ENCODE data around the gene SLC34A1. TPM values are rescaled to one million over a fixed set of nuclear protein-coding genes. Genes with fewer than 3 reads are reported as not detected.

SLC34A1 gene
- total RNA-seq, 4 donors from 2014 or later = not detected

- intact Hi-C loops (cut with DNase I; ENCODE audit: low total_unique reads) = no loop called here
- Histone ChIP-seq H3K4me3 (no peak overlapping the region), H3K27me3 (no peaks in the 10 kb centered on the region), H3K4me1 (peaks cover 0 to 8% of the 10 kb centered on the region in 2 donors), H3K36me3 (no peaks in the 10 kb centered on the region), H3K9me3 (no peaks in the 10 kb centered on the region), H3K27ac (no peak overlapping the region)
- DNase-seq = no peak
- TF ChIP-seq POLR2A (IDR thresholded peaks at IDR 0.05) = no peak
- no peak for TF ChIP-seq CTCF (IDR thresholded peaks at IDR 0.05)
Observed at GRCh38 chr5:177423671-177424070, 39.4 kb downstream of the SLC34A1 start.

DNA sequence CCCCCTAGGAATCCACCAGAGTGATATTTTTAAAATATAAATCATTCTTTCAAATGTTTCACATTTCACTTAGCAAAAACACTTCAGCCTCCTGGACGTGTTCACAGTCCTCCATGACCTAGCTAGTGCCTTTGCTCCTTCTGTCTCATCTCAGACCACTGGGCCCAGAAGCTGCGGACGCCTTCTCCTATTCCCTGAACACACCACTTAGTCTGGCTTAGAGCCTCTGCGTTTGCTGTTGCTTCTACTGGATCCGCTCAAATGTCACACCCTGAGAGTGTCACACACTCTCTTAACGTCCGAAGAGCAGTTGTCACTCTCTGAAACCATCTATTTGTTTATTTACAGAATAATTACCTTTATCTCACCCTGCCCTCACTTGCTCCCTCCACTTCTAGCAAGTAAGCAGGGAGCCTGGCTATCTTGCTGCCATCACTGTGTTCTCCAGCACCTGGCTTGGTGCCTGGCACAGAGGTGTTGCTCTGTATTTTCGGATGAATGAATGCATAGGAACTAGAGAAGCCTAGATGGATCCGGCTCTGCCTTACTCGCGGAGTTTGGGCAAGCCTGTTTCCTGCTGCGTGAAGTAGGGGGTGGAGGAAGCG is 41.1 kb downstream of the SLC34A1 start:
- H3K36me3 ChIP-seq = no peaks in the 10 kb centered on the region
- H3K4me1 ChIP-seq = peaks cover 0 to 8% of the 10 kb centered on the region in 2 donors
- peak overlapping the region; percentile 56 to 71 for H3K4me3 ChIP-seq
- intact Hi-C loops (cut with DNase I; ENCODE audit: low total_unique reads) = no loop called here
- no peak for DNase-seq
- H3K27ac ChIP-seq = peak overlapping the region; percentile 93 to 96
- TF ChIP-seq POLR2A (IDR thresholded peaks at IDR 0.05) = no peak
- no peak for TF ChIP-seq CTCF (IDR thresholded peaks at IDR 0.05)
- no peaks in the 10 kb centered on the region for H3K27me3 ChIP-seq
- H3K9me3 ChIP-seq = no peaks in the 10 kb centered on the region

- H3K9me3 ChIP-seq = no peaks in the 10 kb centered on the region
- intact Hi-C loops (cut with DNase I; ENCODE audit: low total_unique reads) = no loop called here
- H3K27me3 ChIP-seq = no peaks in the 10 kb centered on the region
- DNase-seq = peak; percentile 99 to 100
- H3K4me1 ChIP-seq = peaks cover 0 to 8% of the 10 kb centered on the region in 2 donors
- no peaks in the 10 kb centered on the region for H3K36me3 ChIP-seq
- peak overlapping the region; percentile 56 to 71 for H3K4me3 ChIP-seq
- TF ChIP-seq POLR2A (IDR thresholded peaks at IDR 0.05) = peak; percentile 78 to 85
- no peak for TF ChIP-seq CTCF (IDR thresholded peaks at IDR 0.05)
- peak overlapping the region; percentile 93 to 96 for H3K27ac ChIP-seq
Observed at GRCh38 chr5:177425801-177426565, 41.7 kb downstream of the SLC34A1 start.

DNA sequence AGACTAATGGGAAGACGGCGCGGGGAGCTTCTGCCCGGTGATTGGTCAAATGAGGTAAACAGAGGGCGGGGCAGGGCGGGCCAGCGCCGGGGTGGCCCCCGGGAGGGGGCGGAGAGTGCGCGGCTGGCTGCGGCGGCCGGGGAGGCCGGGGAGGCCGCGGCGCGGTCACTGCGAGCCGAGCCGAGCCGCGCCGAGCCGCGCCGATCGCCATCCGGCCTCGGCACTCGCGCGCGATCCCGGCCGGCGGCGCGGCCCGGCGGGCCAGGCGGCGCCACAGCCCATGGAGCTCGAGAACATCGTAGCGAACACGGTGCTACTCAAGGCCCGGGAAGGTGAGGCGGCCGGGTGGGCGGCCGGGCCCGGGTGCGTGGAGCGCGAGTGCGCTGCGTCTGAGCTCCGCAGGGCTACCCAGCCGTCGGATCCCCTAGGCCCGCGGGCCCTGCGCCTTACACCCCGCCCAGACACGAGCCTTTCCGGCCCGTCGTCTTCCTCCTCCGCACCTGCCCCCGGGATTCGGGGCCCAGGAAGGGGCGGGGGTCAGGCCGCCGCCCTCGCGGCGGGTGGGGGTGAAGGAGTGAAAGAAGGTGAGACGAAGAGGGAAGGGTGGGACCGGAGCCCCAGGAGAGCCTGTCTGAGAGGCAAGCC is 42.5 kb downstream of the SLC34A1 start, which contains the start of gene GRK6:
Gene GRK6 (plus strand): TSS at position 111 of the 645 bp plus-strand sequence. CDS start 170 bp downstream, at position 281.
- peak within 1 kb of the TSS; percentile 71 to 87 for H3K4me3 ChIP-seq
- no peaks in the 10 kb centered on the region for H3K9me3 ChIP-seq
- intact Hi-C loops (cut with DNase I; ENCODE audit: low total_unique reads) = no loop called here
- H3K27me3 ChIP-seq = no peaks in the 10 kb centered on the region
- TF ChIP-seq POLR2A (IDR thresholded peaks at IDR 0.05) (peak; percentile 63 to 77), CTCF (IDR thresholded peaks at IDR 0.05) (no peak)
- peak; percentile 42 to 57 for DNase-seq
- H3K4me1 ChIP-seq = peaks cover 0 to 8% of the 10 kb centered on the region in 2 donors
- H3K36me3 ChIP-seq = no peaks in the 10 kb centered on the region
- H3K27ac ChIP-seq = peak within 1 kb of the TSS; percentile 93 to 96

Data from uterus (tissue), 4 donors.